ENCODE results near the gene STAB2.

The STAB2 gene

DNA sequence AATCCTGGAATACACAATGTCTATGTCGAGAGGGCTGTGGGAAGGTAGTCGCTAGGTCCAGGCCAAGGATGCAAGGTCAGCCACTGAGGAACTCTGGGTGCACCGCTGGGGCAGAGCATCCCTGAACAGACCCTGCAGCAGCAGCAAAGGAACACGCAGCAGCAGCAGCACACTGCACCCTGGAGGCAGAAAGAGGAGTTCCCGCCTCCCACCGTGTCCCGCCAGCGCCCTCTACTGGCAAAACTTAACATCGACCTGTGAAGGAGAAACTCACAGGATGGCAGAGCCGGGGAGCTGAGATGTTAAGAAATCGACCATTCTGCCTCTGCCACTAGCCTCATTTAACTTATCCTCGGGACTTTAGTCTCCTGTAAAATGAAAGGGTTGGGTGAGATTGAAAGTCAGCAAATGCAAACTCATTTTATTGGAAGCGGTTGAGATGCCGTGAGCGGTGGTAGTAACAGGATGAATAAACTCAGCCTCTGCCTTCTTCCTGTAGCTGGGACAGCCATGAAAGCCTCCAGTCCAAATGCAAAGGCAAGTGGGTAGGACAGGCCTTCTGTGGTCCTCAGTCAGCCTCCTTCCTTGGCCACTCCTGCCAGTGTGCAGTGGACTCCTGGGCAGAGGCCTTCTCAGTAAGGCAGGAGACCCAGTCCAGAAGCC is 45.6 kb downstream of the STAB2 start:
- DNase-seq (ENCODE audit: low read depth) = peak; percentile 46
- peak; percentile 87 for TF ChIP-seq CTCF (conservative IDR thresholded peaks at IDR 0.05; ENCODE audit: low read length)
- no peak overlapping the region for H3K4me3 ChIP-seq (ENCODE audit: low read length)

DNA sequence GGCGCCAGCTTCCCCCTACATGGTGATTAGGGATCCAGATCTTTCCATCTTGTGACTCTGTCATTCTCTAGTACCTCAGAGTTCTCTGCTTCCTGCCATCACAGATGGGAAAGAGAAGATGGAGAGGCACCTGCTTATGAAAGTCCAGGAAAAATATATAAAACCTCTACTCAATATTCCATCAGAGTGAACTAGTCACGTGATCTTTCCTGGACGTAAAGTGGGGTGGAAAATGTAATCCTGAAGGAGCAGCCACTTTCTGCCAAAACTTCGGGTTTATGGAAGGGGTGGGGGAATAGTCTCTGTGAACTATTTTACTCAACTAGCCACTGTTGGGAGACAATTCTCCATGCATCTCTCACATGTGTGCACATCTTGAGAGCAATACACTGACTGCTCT is 47.7 kb downstream of the STAB2 start:
- no peak for TF ChIP-seq CTCF (conservative IDR thresholded peaks at IDR 0.05; ENCODE audit: low read length)
- no peak for DNase-seq (ENCODE audit: low read depth)
- H3K4me3 ChIP-seq (ENCODE audit: low read length) = no peak overlapping the region

DNA sequence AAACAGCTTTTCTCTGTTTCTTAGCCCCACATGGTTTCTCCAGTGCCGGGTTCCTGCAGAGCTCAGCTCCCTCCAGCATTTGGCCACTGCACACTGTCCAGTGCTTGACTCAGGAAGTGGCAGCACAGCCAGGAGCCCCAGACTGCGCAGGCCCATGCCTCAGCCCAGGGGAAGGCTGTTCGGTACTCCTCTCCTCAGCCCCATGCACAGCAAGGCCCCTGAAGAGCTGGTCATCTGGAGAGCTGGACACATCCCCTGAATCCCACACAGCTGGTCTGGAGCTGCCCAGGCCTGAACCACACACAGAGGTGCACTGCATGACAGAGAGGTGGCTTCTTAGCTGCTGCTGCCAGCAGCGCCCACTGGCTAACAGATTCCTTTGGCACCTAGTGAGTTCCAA is 48.3 kb downstream of the STAB2 start:
- no peak for TF ChIP-seq CTCF (conservative IDR thresholded peaks at IDR 0.05; ENCODE audit: low read length)
- DNase-seq (ENCODE audit: low read depth) = no peak
- H3K4me3 ChIP-seq (ENCODE audit: low read length) = no peak overlapping the region

- no peak for TF ChIP-seq CTCF (conservative IDR thresholded peaks at IDR 0.05; ENCODE audit: low read length)
- DNase-seq (ENCODE audit: low read depth) = no peak
- no peak overlapping the region for H3K4me3 ChIP-seq (ENCODE audit: low read length)
Observed at GRCh38 chr12:103637021-103637420, 49.9 kb downstream of the STAB2 start.

GRCh38 chr12:103637429-103637828 is 50.4 kb downstream of the STAB2 start:
- no peak for TF ChIP-seq CTCF (conservative IDR thresholded peaks at IDR 0.05; ENCODE audit: low read length)
- DNase-seq (ENCODE audit: low read depth) = no peak
- no peak overlapping the region for H3K4me3 ChIP-seq (ENCODE audit: low read length)

GRCh38 chr12:103639983-103640382 is 52.9 kb downstream of the STAB2 start:
- TF ChIP-seq CTCF (conservative IDR thresholded peaks at IDR 0.05; ENCODE audit: low read length) = no peak
- no peak overlapping the region for H3K4me3 ChIP-seq (ENCODE audit: low read length)
- no peak for DNase-seq (ENCODE audit: low read depth)

- no peak overlapping the region for H3K4me3 ChIP-seq (ENCODE audit: low read length)
- no peak for DNase-seq (ENCODE audit: low read depth)
- TF ChIP-seq CTCF (conservative IDR thresholded peaks at IDR 0.05; ENCODE audit: low read length) = no peak
Observed at GRCh38 chr12:103640410-103640809, 53.3 kb downstream of the STAB2 start.
